ENCODE measurements around the gene TMEM259.

TMEM259 gene

DNA sequence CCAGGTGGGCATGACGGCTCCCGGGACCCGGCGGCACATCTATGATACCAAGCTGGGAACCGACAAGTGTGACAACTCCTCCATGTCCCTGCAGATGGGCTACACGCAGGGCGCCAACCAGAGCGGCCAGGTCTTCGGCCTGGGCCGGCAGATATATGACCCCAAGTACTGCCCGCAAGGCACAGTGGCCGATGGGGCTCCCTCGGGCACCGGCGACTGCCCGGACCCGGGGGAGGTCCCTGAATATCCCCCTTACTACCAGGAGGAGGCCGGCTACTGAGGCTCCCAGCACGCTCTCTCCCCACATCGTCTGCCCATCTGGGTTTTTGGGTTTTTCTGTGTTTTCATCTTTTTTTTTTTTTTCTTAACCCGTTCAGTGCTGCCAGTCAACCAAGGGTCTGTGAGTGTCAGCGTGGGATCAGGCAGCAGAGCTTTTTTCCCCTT is 16.7 kb upstream of the TMEM259 start:
- Histone ChIP-seq H4K8ac (ENCODE audit: low read length) (peak overlapping the region; percentile 63), H3K9me3 (ENCODE audit: control insufficient read depth, low read length) (no peaks in the 10 kb centered on the region), H2BK15ac (ENCODE audit: low read depth, poor library complexity, severe bottlenecking) (no peak overlapping the region), H2BK5ac (ENCODE audit: low read depth, low read length, poor library complexity, severe bottlenecking) (no peak overlapping the region), H2BK120ac (ENCODE audit: low read depth, low read length) (no peak overlapping the region), H3K4ac (ENCODE audit: low read depth in 1 of 2, low read length in 2 of 2) (no peak overlapping the region), H3K18ac (ENCODE audit: low read depth in 1 of 2, low read length in 2 of 2) (no peak overlapping the region), H3K4me2 (ENCODE audit: low read length, poor library complexity, severe bottlenecking) (no peak overlapping the region), H2AK5ac (ENCODE audit: low read length, severe bottlenecking) (peak overlapping the region; percentile 43), H3K27me3 (ENCODE audit: control insufficient read depth in 1 of 2, insufficient read depth in 1 of 2, low read length in 2 of 2) (no peaks in the 10 kb centered on the region), H3K27ac (ENCODE audit: low read length, poor library complexity, severe bottlenecking) (peak overlapping the region; percentile 67), H3K4me3 (ENCODE audit: insufficient read depth in 1 of 2, low read depth in 1 of 2, low read length in 2 of 2) (no peak overlapping the region), H3K79me1 (replicated peaks; ENCODE audit: low read length, poor library complexity, severe bottlenecking) (peaks cover 6% of the 10 kb centered on the region), H3K4me1 (ENCODE audit: control insufficient read depth, insufficient read depth, low read depth, low read length) (peaks cover 44% of the 10 kb centered on the region), H2BK12ac (ENCODE audit: low read length in 2 of 2) (no peak overlapping the region), H3K14ac (ENCODE audit: low read length in 2 of 2) (no peak overlapping the region), H3K23ac (ENCODE audit: low read length in 2 of 2) (no peak overlapping the region), H3K36me3 (ENCODE audit: control insufficient read depth in 1 of 2, insufficient read depth in 2 of 2, low read depth in 1 of 2, low read length in 2 of 2) (peaks cover 35 to 62% of the 10 kb centered on the region in 2 experiments), H4K91ac (ENCODE audit: low read length) (no peak overlapping the region), H3K9ac (ENCODE audit: low read length) (no peak overlapping the region), H2AFZ (ENCODE audit: low read depth, low read length) (no peak overlapping the region)
- 91% methylated on average over 22 of the region's 22 CpGs for WGBS
- DNase-seq, result no peak

DNA sequence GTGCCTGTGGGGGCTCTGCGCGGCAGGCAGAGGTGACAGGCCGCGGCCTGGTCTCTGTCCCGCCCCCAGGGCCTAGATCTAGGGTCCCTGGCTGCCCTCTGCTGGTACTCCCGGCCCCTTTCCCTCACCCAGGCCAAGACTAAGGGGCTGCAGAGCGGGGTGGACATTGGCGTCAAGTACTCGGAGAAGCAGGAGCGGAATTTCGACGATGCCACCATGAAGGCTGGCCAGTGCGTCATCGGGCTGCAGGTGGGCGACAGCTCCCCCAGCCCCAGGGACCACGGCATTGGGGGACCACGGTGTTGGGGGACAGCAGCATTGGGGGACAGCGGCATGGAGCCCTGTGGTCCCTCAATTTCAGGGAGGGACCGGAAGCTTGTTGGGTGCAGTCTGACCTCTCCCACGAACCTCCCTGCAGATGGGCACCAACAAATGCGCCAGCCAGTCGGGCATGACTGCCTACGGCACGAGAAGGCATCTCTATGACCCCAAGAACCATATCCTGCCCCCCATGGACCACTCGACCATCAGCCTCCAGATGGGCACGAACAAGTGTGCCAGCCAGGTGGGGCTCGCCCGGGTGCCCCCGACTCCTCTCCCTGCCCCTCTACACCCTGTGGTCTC is 15.2 kb upstream of the TMEM259 start:
- WGBS, result 90% methylated on average over 28 of the region's 29 CpGs
- H3K4ac ChIP-seq (ENCODE audit: low read depth in 1 of 2, low read length in 2 of 2), result no peak overlapping the region
- H4K91ac ChIP-seq (ENCODE audit: low read length), result no peak overlapping the region
- peak overlapping the region in 1 of 2 experiments; percentile 39 for H2BK12ac ChIP-seq (ENCODE audit: low read length in 2 of 2)
- no peak overlapping the region for H3K14ac ChIP-seq (ENCODE audit: low read length in 2 of 2)
- no peak overlapping the region for H3K9ac ChIP-seq (ENCODE audit: low read length)
- H3K4me3 ChIP-seq (ENCODE audit: insufficient read depth in 1 of 2, low read depth in 1 of 2, low read length in 2 of 2), result no peak overlapping the region
- H3K79me1 ChIP-seq (replicated peaks; ENCODE audit: low read length, poor library complexity, severe bottlenecking), result peaks cover 6% of the 10 kb centered on the region
- no peaks in the 10 kb centered on the region for H3K27me3 ChIP-seq (ENCODE audit: control insufficient read depth in 1 of 2, insufficient read depth in 1 of 2, low read length in 2 of 2)
- H3K4me1 ChIP-seq (ENCODE audit: control insufficient read depth, insufficient read depth, low read depth, low read length), result peaks cover 44% of the 10 kb centered on the region
- peak overlapping the region; percentile 22 for H3K27ac ChIP-seq (ENCODE audit: low read length, poor library complexity, severe bottlenecking)
- no peak overlapping the region for H2BK120ac ChIP-seq (ENCODE audit: low read depth, low read length)
- H3K9me3 ChIP-seq (ENCODE audit: control insufficient read depth, low read length), result no peaks in the 10 kb centered on the region
- no peak overlapping the region for H2AFZ ChIP-seq (ENCODE audit: low read depth, low read length)
- H2BK5ac ChIP-seq (ENCODE audit: low read depth, low read length, poor library complexity, severe bottlenecking), result no peak overlapping the region
- H2AK5ac ChIP-seq (ENCODE audit: low read length, severe bottlenecking), result no peak overlapping the region
- no peak for DNase-seq
- H2BK15ac ChIP-seq (ENCODE audit: low read depth, poor library complexity, severe bottlenecking), result no peak overlapping the region
- peaks cover 45 to 67% of the 10 kb centered on the region in 2 experiments for H3K36me3 ChIP-seq (ENCODE audit: control insufficient read depth in 1 of 2, insufficient read depth in 2 of 2, low read depth in 1 of 2, low read length in 2 of 2)
- H3K23ac ChIP-seq (ENCODE audit: low read length in 2 of 2), result no peak overlapping the region
- no peak overlapping the region for H4K8ac ChIP-seq (ENCODE audit: low read length)
- H3K18ac ChIP-seq (ENCODE audit: low read depth in 1 of 2, low read length in 2 of 2), result no peak overlapping the region
- no peak overlapping the region for H3K4me2 ChIP-seq (ENCODE audit: low read length, poor library complexity, severe bottlenecking)

DNA sequence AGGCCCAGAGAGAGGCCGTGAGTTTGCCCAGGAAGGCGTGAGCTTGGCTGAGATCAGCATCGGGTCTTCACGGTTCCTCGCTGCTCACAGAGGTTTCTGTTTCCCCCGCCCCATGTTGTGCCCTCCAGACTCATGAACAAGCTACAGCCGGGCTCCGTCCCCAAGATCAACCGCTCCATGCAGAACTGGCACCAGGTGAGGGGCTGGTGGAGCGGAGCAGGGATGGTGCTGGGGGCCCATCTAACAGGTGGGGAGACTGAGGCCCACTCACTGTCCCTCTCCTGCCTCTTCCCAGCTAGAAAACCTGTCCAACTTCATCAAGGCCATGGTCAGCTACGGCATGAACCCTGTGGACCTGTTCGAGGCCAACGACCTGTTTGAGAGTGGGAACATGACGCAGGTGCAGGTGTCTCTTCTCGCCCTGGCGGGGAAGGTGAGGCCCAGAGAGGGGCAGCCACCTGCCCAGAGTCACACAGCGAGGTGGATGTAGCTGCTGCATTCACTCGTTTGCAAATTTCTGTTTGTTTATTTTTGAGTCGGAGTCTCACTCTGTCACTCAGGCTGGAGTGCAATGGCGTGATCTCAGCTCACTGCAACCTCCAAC is 11.4 kb upstream of the TMEM259 start:
- Histone ChIP-seq H3K4me2 (ENCODE audit: low read length, poor library complexity, severe bottlenecking) (no peak overlapping the region), H2BK12ac (ENCODE audit: low read length in 2 of 2) (no peak overlapping the region), H3K18ac (ENCODE audit: low read depth in 1 of 2, low read length in 2 of 2) (no peak overlapping the region), H3K4me3 (ENCODE audit: insufficient read depth in 1 of 2, low read depth in 1 of 2, low read length in 2 of 2) (no peak overlapping the region), H4K91ac (ENCODE audit: low read length) (peak overlapping the region; percentile 47), H3K27me3 (ENCODE audit: control insufficient read depth in 1 of 2, insufficient read depth in 1 of 2, low read length in 2 of 2) (no peaks in the 10 kb centered on the region), H3K79me1 (replicated peaks; ENCODE audit: low read length, poor library complexity, severe bottlenecking) (peaks cover 6% of the 10 kb centered on the region), H2AFZ (ENCODE audit: low read depth, low read length) (no peak overlapping the region), H2BK15ac (ENCODE audit: low read depth, poor library complexity, severe bottlenecking) (no peak overlapping the region), H3K9me3 (ENCODE audit: control insufficient read depth, low read length) (no peaks in the 10 kb centered on the region), H2BK5ac (ENCODE audit: low read depth, low read length, poor library complexity, severe bottlenecking) (no peak overlapping the region), H3K23ac (ENCODE audit: low read length in 2 of 2) (no peak overlapping the region), H3K36me3 (ENCODE audit: control insufficient read depth in 1 of 2, insufficient read depth in 2 of 2, low read depth in 1 of 2, low read length in 2 of 2) (peaks cover 43 to 67% of the 10 kb centered on the region in 2 experiments), H2BK120ac (ENCODE audit: low read depth, low read length) (no peak overlapping the region), H2AK5ac (ENCODE audit: low read length, severe bottlenecking) (no peak overlapping the region), H3K14ac (ENCODE audit: low read length in 2 of 2) (no peak overlapping the region), H3K4ac (ENCODE audit: low read depth in 1 of 2, low read length in 2 of 2) (no peak overlapping the region), H3K4me1 (ENCODE audit: control insufficient read depth, insufficient read depth, low read depth, low read length) (peaks cover 27% of the 10 kb centered on the region), H4K8ac (ENCODE audit: low read length) (no peak overlapping the region), H3K27ac (ENCODE audit: low read length, poor library complexity, severe bottlenecking) (no peak overlapping the region), H3K9ac (ENCODE audit: low read length) (no peak overlapping the region)
- 93% methylated on average over 20 of the region's 20 CpGs for WGBS
- no peak for DNase-seq

DNA sequence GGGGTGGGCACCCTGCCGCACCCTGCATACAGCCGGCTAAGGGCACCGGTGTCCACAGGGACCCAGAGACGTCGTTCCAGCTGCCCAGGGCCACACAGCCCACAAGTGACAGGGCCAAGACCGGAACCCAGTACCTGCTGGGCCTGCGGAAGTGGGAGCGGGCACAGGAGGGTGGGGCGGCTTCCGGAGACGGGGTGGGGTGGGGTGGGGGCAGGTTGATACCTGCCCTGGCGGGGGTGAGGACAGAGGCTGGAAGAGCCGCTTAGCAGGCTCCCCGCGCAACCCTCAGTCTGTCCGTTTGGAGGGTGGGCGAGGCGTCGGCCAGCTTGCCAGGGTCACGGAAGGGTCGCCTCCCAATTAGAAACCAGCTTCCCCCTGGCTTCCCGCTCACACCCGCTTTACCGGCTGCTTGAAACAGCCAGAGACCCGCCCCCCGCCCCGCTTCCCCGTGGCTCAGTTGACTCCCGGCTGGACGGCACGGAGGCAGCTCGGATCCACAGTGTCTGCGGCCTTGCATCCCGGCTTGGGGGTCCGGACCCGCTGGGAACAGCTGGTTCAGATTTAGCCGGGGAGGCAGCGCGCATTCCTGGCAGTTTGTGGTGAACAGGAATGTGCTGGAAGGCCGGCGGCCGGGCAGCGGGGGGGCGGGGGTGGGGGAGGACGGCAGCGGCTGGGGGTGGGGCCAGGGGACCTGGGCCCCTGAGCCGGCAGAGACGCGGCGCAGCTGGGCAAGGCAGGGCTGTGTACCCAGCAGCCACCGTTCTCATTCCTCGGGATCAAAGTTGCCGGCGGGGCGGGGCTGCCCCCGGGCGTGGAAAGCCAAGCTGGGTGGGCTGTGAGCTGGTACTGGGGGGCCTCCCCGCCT is 7.4 kb upstream of the TMEM259 start:
- H2BK120ac ChIP-seq (ENCODE audit: low read depth, low read length), result peak overlapping the region; percentile 76
- peak; percentile 95 for DNase-seq
- peak overlapping the region; percentile 93 for H2AK5ac ChIP-seq (ENCODE audit: low read length, severe bottlenecking)
- H3K4ac ChIP-seq (ENCODE audit: low read depth in 1 of 2, low read length in 2 of 2), result peak overlapping the region; percentile 97
- H2BK5ac ChIP-seq (ENCODE audit: low read depth, low read length, poor library complexity, severe bottlenecking), result peak overlapping the region; percentile 92
- peak overlapping the region; percentile 99 for H3K27ac ChIP-seq (ENCODE audit: low read length, poor library complexity, severe bottlenecking)
- no peaks in the 10 kb centered on the region for H3K27me3 ChIP-seq (ENCODE audit: control insufficient read depth in 1 of 2, insufficient read depth in 1 of 2, low read length in 2 of 2)
- H3K4me2 ChIP-seq (ENCODE audit: low read length, poor library complexity, severe bottlenecking), result peak overlapping the region; percentile 97
- H3K4me3 ChIP-seq (ENCODE audit: insufficient read depth in 1 of 2, low read depth in 1 of 2, low read length in 2 of 2), result peak overlapping the region; percentile 94 to 97
- peak overlapping the region; percentile 88 for H2BK15ac ChIP-seq (ENCODE audit: low read depth, poor library complexity, severe bottlenecking)
- peak overlapping the region in 1 of 2 experiments; percentile 50 for H3K14ac ChIP-seq (ENCODE audit: low read length in 2 of 2)
- WGBS, result under 1% methylated on average over 42 of the region's 58 CpGs
- H3K79me1 ChIP-seq (replicated peaks; ENCODE audit: low read length, poor library complexity, severe bottlenecking), result peaks cover 2% of the 10 kb centered on the region
- peak overlapping the region; percentile 94 to 99 for H3K18ac ChIP-seq (ENCODE audit: low read depth in 1 of 2, low read length in 2 of 2)
- H4K8ac ChIP-seq (ENCODE audit: low read length), result peak overlapping the region; percentile 36
- H4K91ac ChIP-seq (ENCODE audit: low read length), result peak overlapping the region; percentile 94
- peak overlapping the region in 1 of 2 experiments; percentile 98 for H3K23ac ChIP-seq (ENCODE audit: low read length in 2 of 2)
- no peak overlapping the region for H2AFZ ChIP-seq (ENCODE audit: low read depth, low read length)
- H3K9me3 ChIP-seq (ENCODE audit: control insufficient read depth, low read length), result no peaks in the 10 kb centered on the region
- peak overlapping the region; percentile 97 for H3K9ac ChIP-seq (ENCODE audit: low read length)
- peak overlapping the region in 1 of 2 experiments; percentile 98 for H2BK12ac ChIP-seq (ENCODE audit: low read length in 2 of 2)
- H3K4me1 ChIP-seq (ENCODE audit: control insufficient read depth, insufficient read depth, low read depth, low read length), result peaks cover 24% of the 10 kb centered on the region
- H3K36me3 ChIP-seq (ENCODE audit: control insufficient read depth in 1 of 2, insufficient read depth in 2 of 2, low read depth in 1 of 2, low read length in 2 of 2), result peaks cover 26 to 40% of the 10 kb centered on the region in 2 experiments

Measured in mesenchymal stem cell (in vitro differentiated cells and primary cell).